Measurements from ENCODE around the gene EIF5A2.

EIF5A2 gene

GRCh38 chr3:170852324-170852723 lies 56.1 kb downstream of the EIF5A2 start:
- no peak for DNase-seq (ENCODE audit: low spot score)

- DNase-seq (ENCODE audit: low spot score): no peak
Measured at GRCh38 chr3:170848292-170848917, 60.0 kb downstream of the EIF5A2 start.

GRCh38 chr3:170844377-170844776 lies 64.1 kb downstream of the EIF5A2 start:
- no peak for DNase-seq (ENCODE audit: low spot score)

- no peak for DNase-seq (ENCODE audit: low spot score)
Measured at GRCh38 chr3:170840291-170840859, 68.1 kb downstream of the EIF5A2 start.

GRCh38 chr3:170839518-170840100 lies 68.8 kb downstream of the EIF5A2 start:
- no peak for DNase-seq (ENCODE audit: low spot score)
